GM10266 (cell line): ENCODE data around the gene VCAN.

Experiments used
- DNase-seq: peaks from one replicate; pipeline ENCODE4 v3.0.0; 2012; ENCODE audit errors: extremely low spot score
- CTCF ChIP-seq: IDR thresholded peaks from 2 replicates; pipeline ENCODE4 v1.5.1; 2012; ENCODE audit warnings: mild to moderate bottlenecking, low read depth; ENCODE audit not compliant: control insufficient read depth, insufficient read depth; ENCODE audit errors: missing control alignments

VCAN gene

GRCh38 chr5:83559118-83559785, 87.7 kb downstream of the VCAN start:
- TF ChIP-seq CTCF: no peak
- DNase-seq: no peak

- TF ChIP-seq CTCF: no peak
- DNase-seq: no peak
These were observed 90.6 kb downstream of the VCAN start for GRCh38 chr5:83562071-83562606.

GRCh38 chr5:83562791-83563557, 91.4 kb downstream of the VCAN start:
- TF ChIP-seq CTCF: no peak
- DNase-seq: no peak

GRCh38 chr5:83563631-83564030, 92.1 kb downstream of the VCAN start:
- no peak for DNase-seq
- no peak for TF ChIP-seq CTCF

- peak; percentile 44 for TF ChIP-seq CTCF
- peak; percentile 22 for DNase-seq
These were observed 92.7 kb downstream of the VCAN start for GRCh38 chr5:83564069-83564749.

GRCh38 chr5:83567741-83568140, 96.2 kb downstream of the VCAN start:
- DNase-seq: no peak

More at GRCh38 chr5:83567741-83568140, 96.2 kb downstream of the VCAN start:
- TF ChIP-seq CTCF: no peak
